Ovary (tissue), 9 donors: ENCODE data around the gene GLB1L2. TPM values are rescaled to one million over a fixed set of nuclear protein-coding genes. Genes with fewer than 3 reads are reported as not detected.

Experiments
- DNase-seq, 5 donors: peaks; one replicate each; pipeline ENCODE4 v3.0.0-alpha.2; 2019 to 2020
- H3K27ac ChIP-seq, 2 donors: fragments of 200-600 bp; one replicate each; pipeline versions ENCODE4 v1.5.1 to v1.8.0; 2019 to 2022
- H3K27me3 ChIP-seq: fragments of 200-600 bp; one replicate; pipeline ENCODE4 v1.8.0; 2022
- H3K36me3 ChIP-seq: fragments of 200-600 bp; sonication (generic); one replicate; pipeline ENCODE4 v1.5.1; 2019
- H3K4me1 ChIP-seq: one replicate; pipeline ENCODE4 v1.8.1; 2013; ENCODE audit warnings: mild to moderate bottlenecking, moderate library complexity; ENCODE audit not compliant: insufficient read depth
- H3K4me3 ChIP-seq: fragments of 200-600 bp; sonication (generic); one replicate; pipeline ENCODE4 v1.5.1; 2017
- H3K9me3 ChIP-seq, 2 donors: fragments of 200-600 bp in 1 of 2; sonication (generic) in 1 of 2; one replicate each; pipeline versions ENCODE4 v1.5.1 to v1.8.1; 2013 to 2019; ENCODE audit warnings: mild to moderate bottlenecking in 1 of 2, moderate library complexity in 1 of 2
- EP300 ChIP-seq: sonication (generic); formaldehyde crosslinking; IDR thresholded peaks from one replicate; pipeline ENCODE4 v1.6.1; 2017; ENCODE audit warnings: antibody characterized with exemption
- POLR2A ChIP-seq: fragments of 450-650 bp; IDR thresholded peaks from one replicate; pipeline ENCODE4 v1.6.1; 2017; ENCODE audit warnings: antibody characterized with exemption, mild to moderate bottlenecking, moderate library complexity
- WGBS, 3 donors: extraction: QIAGEN DNeasy Blood & Tissue Kit in 1 of 3; methylation state at CpG; one replicate each; pipeline versions ENCODE4 v1.1.5 to v1.1.7; 2013 to 2017; 5-methylcytosine and 5-hydroxymethylcytosine counted together
- intact Hi-C, 4 donors: fragments of 100-400 bp; cut with DNase I; formaldehyde crosslinking; loops; one replicate each; pipeline versions ENCODE4 v1.11.0 to v1.15.1; 2022 to 2023
- polyA plus RNA-seq, 2 donors: library from polyadenylated mRNA; stranded (reverse); fragments of 200-250 nt in 1 of 2; fragments of 350-450 nt in 1 of 2; fragmentation: Illumina TruSeq in 1 of 2; extraction: RNeasy Lipid Tissue Mini Kit (QIAGEN cat#74804) in 1 of 2; gene quantifications; one replicate each; pipeline ENCODE4 v1.2.3, GENCODE V29; 2013 to 2014
- total RNA-seq, 7 donors: library from RNA; depleted of rRNA in 2 of 7; stranded (reverse); fragments of >200 nt in 2 of 7; fragmentation: NEBNext Ultra II Directional in 3 of 7; extraction: Animal tissue kit (Norgen Biotek cat#: 25700) in 3 of 7; gene quantifications; one replicate each; pipeline versions ENCODE4 v1.1.0 to v1.2.4, GENCODE V29; 2016 to 2023
- TF ChIP-seq, protein P1 (sequence below), 3 donors: fragments of 450-650 bp in 2 of 3; fragments of 200-600 bp in 1 of 3; IDR thresholded peaks; one replicate each; pipeline versions ENCODE4 v1.5.1 to v1.8.0; 2016 to 2022; ENCODE audit warnings: antibody characterized with exemption in 3 of 3, mild to moderate bottlenecking in 1 of 3
- donor health status: DM: no; HTN: no; CAD: no; lungs with moderate emphysema.
- donor health status: DM: no; HTN: no; CAD: no.
- donor health status: Bipolar disorder and iron deficiency.
- donor health status: DM: yes; HTN: yes; CAD: no.
- donor health status: DM: no; HTN: no; CAD: no.
- donor health status: DM: yes; HTN: yes; CAD: no.

Gene GLB1L2
- total and polyA plus RNA-seq, 9 donors = 9.8 to 24.6 (median 15.6) TPM

DNA sequence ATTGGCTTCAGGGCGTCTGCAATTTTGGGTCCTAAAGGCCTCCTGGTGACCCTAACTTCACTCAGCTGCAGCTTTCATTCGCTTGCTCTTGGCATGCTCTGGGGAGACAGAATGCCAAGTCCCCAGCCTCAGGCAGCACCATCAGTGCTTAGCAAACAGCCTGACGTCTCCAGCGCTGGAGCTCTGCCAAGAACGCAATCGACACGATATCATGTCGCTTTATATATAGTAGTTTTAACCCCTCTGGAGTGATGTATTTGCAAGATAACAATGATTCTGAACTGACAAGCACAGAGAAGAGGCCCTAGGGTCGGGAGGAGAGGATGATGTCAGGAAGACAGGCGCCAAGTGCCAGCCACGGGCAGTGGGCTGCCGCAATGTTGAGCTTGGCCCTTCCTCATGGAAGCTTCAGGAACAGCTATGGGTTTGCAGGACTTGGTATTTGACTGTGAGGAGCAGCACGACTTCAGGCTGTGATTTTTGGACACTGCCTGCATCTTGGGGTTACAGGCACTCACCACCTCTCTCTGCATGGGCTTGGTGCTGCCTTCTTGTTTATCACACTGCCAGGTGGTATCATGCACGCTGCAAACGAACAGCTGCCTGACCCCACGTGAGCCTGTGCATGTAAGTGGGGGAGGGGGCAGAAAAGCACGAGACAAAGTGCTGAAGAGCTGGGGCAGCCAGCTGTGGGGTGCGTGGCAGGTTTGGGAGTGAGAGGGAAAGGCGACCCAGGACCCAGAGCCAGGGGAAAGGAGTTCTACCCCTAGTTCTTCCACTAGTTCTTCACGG lies 54.2 kb downstream of the GLB1L2 start:
- Histone ChIP-seq H3K4me1 (no peaks in the 10 kb centered on the region), H3K27me3 (no peaks in the 10 kb centered on the region), H3K27ac (no peak overlapping the region), H3K9me3 (no peaks in the 10 kb centered on the region), H3K36me3 (no peaks in the 10 kb centered on the region), H3K4me3 (no peak overlapping the region)
- 30 to 36% (median 32%) methylated on average over 20 of the region's 20 CpGs for WGBS, 3 donors
- intact Hi-C loops = no loop called here
- no peak for DNase-seq
- TF ChIP-seq EP300 = no peak
- no peak for TF ChIP-seq POLR2A
- TF ChIP-seq, protein P1, sequence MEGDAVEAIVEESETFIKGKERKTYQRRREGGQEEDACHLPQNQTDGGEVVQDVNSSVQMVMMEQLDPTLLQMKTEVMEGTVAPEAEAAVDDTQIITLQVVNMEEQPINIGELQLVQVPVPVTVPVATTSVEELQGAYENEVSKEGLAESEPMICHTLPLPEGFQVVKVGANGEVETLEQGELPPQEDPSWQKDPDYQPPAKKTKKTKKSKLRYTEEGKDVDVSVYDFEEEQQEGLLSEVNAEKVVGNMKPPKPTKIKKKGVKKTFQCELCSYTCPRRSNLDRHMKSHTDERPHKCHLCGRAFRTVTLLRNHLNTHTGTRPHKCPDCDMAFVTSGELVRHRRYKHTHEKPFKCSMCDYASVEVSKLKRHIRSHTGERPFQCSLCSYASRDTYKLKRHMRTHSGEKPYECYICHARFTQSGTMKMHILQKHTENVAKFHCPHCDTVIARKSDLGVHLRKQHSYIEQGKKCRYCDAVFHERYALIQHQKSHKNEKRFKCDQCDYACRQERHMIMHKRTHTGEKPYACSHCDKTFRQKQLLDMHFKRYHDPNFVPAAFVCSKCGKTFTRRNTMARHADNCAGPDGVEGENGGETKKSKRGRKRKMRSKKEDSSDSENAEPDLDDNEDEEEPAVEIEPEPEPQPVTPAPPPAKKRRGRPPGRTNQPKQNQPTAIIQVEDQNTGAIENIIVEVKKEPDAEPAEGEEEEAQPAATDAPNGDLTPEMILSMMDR (IDR thresholded peaks at IDR 0.05) = no peak

DNA sequence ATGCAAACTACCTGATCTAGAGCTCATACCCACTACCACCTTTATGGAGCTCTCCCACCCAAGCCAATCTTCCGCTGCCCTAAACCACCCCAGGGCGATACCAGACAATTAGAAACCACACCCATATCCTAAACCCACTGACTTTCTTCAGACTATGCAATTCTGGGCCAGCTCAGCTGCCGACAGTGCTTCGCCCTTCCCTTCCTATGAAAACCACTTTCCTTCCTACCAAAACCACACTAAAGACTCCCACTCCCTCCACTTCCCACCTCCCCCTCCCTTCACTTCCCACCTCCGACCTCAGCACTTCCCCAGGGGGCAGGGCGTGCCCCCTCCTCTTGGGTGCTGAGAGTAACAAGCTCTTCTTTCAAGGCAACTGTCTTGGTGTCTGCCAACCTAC lies 55.2 kb downstream of the GLB1L2 start:
- no peaks in the 10 kb centered on the region for H3K9me3 ChIP-seq
- no peaks in the 10 kb centered on the region for H3K27me3 ChIP-seq
- no peak for DNase-seq
- intact Hi-C loops = no loop called here
- H3K4me3 ChIP-seq = no peak overlapping the region
- 68 to 72% (median 71%) methylated on average over 6 of the region's 6 CpGs for WGBS, 3 donors
- H3K27ac ChIP-seq = no peak overlapping the region
- H3K4me1 ChIP-seq = no peaks in the 10 kb centered on the region
- H3K36me3 ChIP-seq = no peaks in the 10 kb centered on the region
- TF ChIP-seq POLR2A (no peak), EP300 (no peak)
- TF ChIP-seq, protein P1 (IDR thresholded peaks at IDR 0.05) = no peak

DNA sequence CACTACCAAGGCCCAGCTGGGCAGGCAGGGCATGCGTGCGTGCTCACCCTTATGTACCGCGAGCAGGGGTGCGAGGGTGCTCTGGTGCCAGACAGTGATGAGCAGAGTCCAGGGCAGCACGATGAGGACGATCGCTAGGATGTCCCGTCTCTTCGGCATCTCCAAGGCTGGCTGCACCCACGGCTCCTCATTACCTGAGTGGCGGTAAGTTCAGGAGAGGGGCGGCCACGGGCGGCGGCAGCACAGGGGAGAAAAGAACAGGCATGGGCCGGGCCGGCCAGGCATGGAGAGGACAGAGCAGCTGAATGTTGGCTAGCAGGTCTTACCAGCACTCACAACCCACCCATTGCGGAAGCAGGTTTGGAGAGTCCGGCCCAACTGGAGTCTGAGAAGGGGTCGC lies 55.7 kb downstream of the GLB1L2 start:
- Histone ChIP-seq H3K27ac (no peak overlapping the region), H3K4me1 (no peaks in the 10 kb centered on the region), H3K27me3 (no peaks in the 10 kb centered on the region), H3K36me3 (no peaks in the 10 kb centered on the region), H3K4me3 (no peak overlapping the region), H3K9me3 (no peaks in the 10 kb centered on the region)
- intact Hi-C loops = no loop called here
- WGBS, 3 donors = 89 to 92% (median 89%) methylated on average over 21 of the region's 21 CpGs
- TF ChIP-seq POLR2A (no peak), EP300 (no peak)
- TF ChIP-seq, protein P1 (IDR thresholded peaks at IDR 0.05) = no peak
- no peak for DNase-seq

DNA sequence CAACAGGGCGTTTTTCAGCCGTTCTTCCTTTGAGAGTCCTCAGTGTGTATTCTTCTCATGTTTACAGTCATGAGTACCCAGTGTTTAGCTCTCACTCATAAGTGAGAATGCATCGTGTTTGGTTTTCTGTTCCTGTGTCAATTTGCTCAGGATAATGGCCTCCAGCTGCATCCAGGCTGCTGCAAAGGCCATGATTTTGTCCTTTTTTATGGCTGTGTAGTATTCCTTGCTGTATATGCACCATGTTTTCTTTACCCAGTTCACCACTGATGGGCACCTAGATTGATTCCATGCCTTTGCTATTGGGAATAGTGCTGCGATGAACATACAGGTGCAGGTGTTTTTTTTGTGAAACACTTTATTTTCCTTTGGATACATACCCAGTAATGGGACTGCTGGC lies 56.8 kb downstream of the GLB1L2 start:
- H3K4me3 ChIP-seq = no peak overlapping the region
- 85 to 92% (median 90%) methylated on average over 4 of the region's 4 CpGs for WGBS, 3 donors
- no peaks in the 10 kb centered on the region for H3K4me1 ChIP-seq
- H3K36me3 ChIP-seq = no peaks in the 10 kb centered on the region
- no peaks in the 10 kb centered on the region for H3K27me3 ChIP-seq
- no peaks in the 10 kb centered on the region for H3K9me3 ChIP-seq
- no peak for DNase-seq
- TF ChIP-seq, protein P1 (IDR thresholded peaks at IDR 0.05) = no peak
- no peak for TF ChIP-seq EP300
- TF ChIP-seq POLR2A = no peak
- H3K27ac ChIP-seq = no peak overlapping the region
- intact Hi-C loops = no loop called here
